HCT116 (cell line): ENCODE results near the gene PPP2R3A. TPM values are rescaled to one million over a fixed set of nuclear protein-coding genes. Genes with fewer than 3 reads are reported as not detected.
"Not testable (repeated sequence)": the region's sequence is repeated elsewhere in the genome, so short reads cannot be mapped to it uniquely, and the experiment has no call there.

ENCODE experiments used
- ATAC-seq: fragments of 200-7000 bp; cut with Tn5 transposase; 2 replicates; pipeline ENCODE4 v1.9.1; 2020; ENCODE audit warnings: mild to moderate bottlenecking, moderate library complexity
- BruUV-seq: library from RNA; stranded (reverse); fragments of 400-500 nt; replicated peaks from 2 replicates; lab custom pipeline; 2021; lab: Mats Ljungman, UMichigan
- CTCF ChIA-PET: fragments of 300-600 bp; sonication (Branson Sonifier 250); formaldehyde crosslinking; loops from one replicate; lab custom pipeline; 2021; ENCODE audit warnings: antibody characterized with exemption; lab: Charles Lee
- POLR2A ChIA-PET: fragments of 300-600, 350-600 bp; sonication (Branson Sonifier 250); formaldehyde crosslinking; loops from one replicate; lab custom pipeline; 2021; ENCODE audit warnings: antibody characterized with exemption; lab: Charles Lee
- RAD21 ChIA-PET, 2 experiments: fragments of 300-600 bp; sonication (Branson Sonifier 250); formaldehyde crosslinking; loops; one replicate each; lab custom pipeline; 2023; ENCODE audit warnings: low total read pairs in 2 of 2; ENCODE audit not compliant: uncharacterized antibody in 2 of 2, unreplicated experiment in 2 of 2, low non-redundant PET in 1 of 2; lab: Charles Lee
- DNase-seq: peaks from one replicate; pipeline ENCODE4 v3.0.0-alpha.2; 2010; ENCODE audit warnings: low read depth, low spot score
- H2AFZ ChIP-seq: fragments of 200-600 bp; shearing (Covaris generic), sonication (generic); 2 replicates; pipeline ENCODE4 v1.6.1; 2017; ENCODE audit warnings: low read depth, mixed run types, mixed read lengths, antibody characterized with exemption, low read length; ENCODE audit not compliant: poor library complexity, severe bottlenecking
- H3K27ac ChIP-seq: 2 replicates; pipeline ENCODE4 v1.5.1; 2012; ENCODE audit warnings: low read depth, low read length
- H3K27me3 ChIP-seq: fragments of 200-600 bp; sonication (generic); 2 replicates; pipeline ENCODE4 v1.6.1; 2016; ENCODE audit warnings: mixed run types, low read length, mixed read lengths; ENCODE audit not compliant: insufficient read depth
- H3K36me3 ChIP-seq, 2 experiments: fragments of 200-500 bp in 1 of 2; fragments of 200-600 bp in 1 of 2; sonication (Bioruptor generic) in 1 of 2; sonication (generic) in 1 of 2; 2 replicates each; pipeline versions ENCODE4 v1.5.1 to v1.6.1; 2014 to 2016; ENCODE audit warnings: low read length in 2 of 2, inconsistent platforms in 1 of 2, mixed read lengths in 1 of 2, mixed run types in 1 of 2; ENCODE audit not compliant: insufficient read depth in 2 of 2, control insufficient read depth in 1 of 2
- H3K4me1 ChIP-seq, 2 experiments: fragments of 200-600 bp in 1 of 2; sonication (generic) in 1 of 2; 2 replicates each; pipeline versions ENCODE4 v1.5.1 to v1.6.1; 2012 to 2017; ENCODE audit warnings: low read length in 2 of 2, inconsistent platforms in 1 of 2, mild to moderate bottlenecking in 1 of 2, mixed read lengths in 1 of 2, mixed run types in 1 of 2, moderate library complexity in 1 of 2; ENCODE audit not compliant: insufficient read depth in 2 of 2, control insufficient read depth in 1 of 2
- H3K4me2 ChIP-seq: fragments of 200-600 bp; sonication (generic); 2 replicates; pipeline ENCODE4 v1.6.1; 2017; ENCODE audit warnings: mixed run types, low read length, mixed read lengths
- H3K4me3 ChIP-seq, 2 experiments: fragments of 200-600 bp in 1 of 2; sonication (generic) in 1 of 2; replicated peaks in 1 of 2; 2 replicates each; pipeline ENCODE4 v1.5.1; 2011 to 2016; ENCODE audit warnings: low read length in 2 of 2, control low read depth in 1 of 2, low read depth in 1 of 2, mild to moderate bottlenecking in 1 of 2, mixed read lengths in 1 of 2, mixed run types in 1 of 2
- H3K79me2 ChIP-seq: fragments of 200-600 bp; sonication (generic); 2 replicates; pipeline ENCODE4 v1.6.1; 2017; ENCODE audit warnings: mild to moderate bottlenecking, mixed run types, low read length, moderate library complexity, mixed read lengths; ENCODE audit not compliant: insufficient read depth
- H3K9ac ChIP-seq: fragments of 200-600 bp; sonication (generic); 2 replicates; pipeline ENCODE4 v1.6.1; 2016; ENCODE audit warnings: low read length, mixed read lengths
- H3K9me2 ChIP-seq: fragments of 200-600 bp; sonication (generic), shearing (Covaris generic); 2 replicates; pipeline ENCODE4 v1.6.1; 2017; ENCODE audit warnings: mixed run types, mild to moderate bottlenecking, moderate library complexity; ENCODE audit not compliant: insufficient read depth
- H3K9me3 ChIP-seq, 2 experiments: fragments of 200-500 bp in 1 of 2; fragments of 200-600 bp in 1 of 2; sonication (Bioruptor generic) in 1 of 2; sonication (generic) in 1 of 2; 2 replicates each; pipeline ENCODE4 v1.6.1; 2014 to 2017; ENCODE audit warnings: low read length in 2 of 2, mixed read lengths in 2 of 2, inconsistent platforms in 1 of 2, low read depth in 1 of 2, mild to moderate bottlenecking in 1 of 2, mixed run types in 1 of 2, moderate library complexity in 1 of 2; ENCODE audit not compliant: control insufficient read depth in 1 of 2, insufficient read depth in 1 of 2
- H4K20me1 ChIP-seq: fragments of 200-600 bp; sonication (generic), shearing (Covaris generic); 2 replicates; pipeline ENCODE4 v1.6.1; 2017; ENCODE audit warnings: mixed run types, mild to moderate bottlenecking, moderate library complexity; ENCODE audit not compliant: insufficient read depth
- ATF3 ChIP-seq: IDR thresholded peaks from 2 replicates; pipeline ENCODE4 v1.6.1; 2012
- CBX3 ChIP-seq: IDR thresholded peaks from 2 replicates; pipeline ENCODE4 v1.6.1; 2012; ENCODE audit warnings: low read depth
- CEBPB ChIP-seq: IDR thresholded peaks from 2 replicates; pipeline ENCODE4 v1.6.1; 2012; ENCODE audit warnings: low read depth
- EGR1 ChIP-seq: IDR thresholded peaks from 2 replicates; pipeline ENCODE4 v1.6.1; 2012; ENCODE audit warnings: low read depth
- ELF1 ChIP-seq: IDR thresholded peaks from 2 replicates; pipeline ENCODE4 v1.6.1; 2012; ENCODE audit warnings: low read depth, borderline replicate concordance
- EZH2 ChIP-seq: fragments of 200-600 bp; sonication (generic); IDR thresholded peaks from 2 replicates; pipeline ENCODE4 v1.6.1; 2017; ENCODE audit warnings: antibody characterized with exemption, mixed run types
- EZH2phosphoT487 ChIP-seq: fragments of 200-600 bp; IDR thresholded peaks from 2 replicates; pipeline ENCODE4 v1.6.1; 2018; ENCODE audit warnings: antibody characterized with exemption, borderline replicate concordance
- POLR2A ChIP-seq: IDR thresholded peaks from 2 replicates; pipeline ENCODE4 v1.7.0; 2011; ENCODE audit warnings: borderline replicate concordance; ENCODE audit not compliant: insufficient read depth, insufficient read length; ENCODE audit errors: extremely low read depth
- POLR2AphosphoS5 ChIP-seq: IDR thresholded peaks from 2 replicates; pipeline ENCODE4 v1.6.1; 2011; ENCODE audit warnings: mild to moderate bottlenecking, low read depth, low read length, moderate library complexity
- SIN3A ChIP-seq: IDR thresholded peaks from 2 replicates; pipeline ENCODE4 v1.6.1; 2012; ENCODE audit warnings: low read depth
- TCF7L2 ChIP-seq: IDR thresholded peaks from 2 replicates; pipeline ENCODE4 v1.7.0; 2011; ENCODE audit warnings: borderline replicate concordance, inconsistent platforms; ENCODE audit not compliant: insufficient read depth, insufficient read length; ENCODE audit errors: extremely low read depth
- YY1 ChIP-seq: IDR thresholded peaks from 2 replicates; pipeline ENCODE4 v1.6.1; 2011; ENCODE audit warnings: low read length, low read depth, moderate library complexity, mild to moderate bottlenecking; ENCODE audit not compliant: insufficient replicate concordance; ENCODE audit errors: extremely low read depth
- ZNF274 ChIP-seq: fragments of 200-500 bp; sonication (Bioruptor generic); IDR thresholded peaks from 2 replicates; pipeline ENCODE4 v1.6.1; 2014; ENCODE audit warnings: mild to moderate bottlenecking, low read depth, low read length, inconsistent platforms
- intact Hi-C: fragments of 100-400 bp; cut with micrococcal nuclease; formaldehyde crosslinking; loops from 2 replicates; pipeline ENCODE4 v1.10.0; 2022
- total RNA-seq: library from RNA; stranded (reverse); gene quantifications from one replicate; pipeline ENCODE4 v1.2.1, GENCODE V29; 2021; ENCODE audit not compliant: unreplicated experiment
- TF ChIP-seq, protein P1 (sequence below): IDR thresholded peaks from 2 replicates; pipeline ENCODE4 v1.6.1; 2012
- TF ChIP-seq, protein P2 (sequence below): IDR thresholded peaks from 2 replicates; pipeline ENCODE4 v1.6.1; 2011; ENCODE audit warnings: mild to moderate bottlenecking, low read length, moderate library complexity; ENCODE audit not compliant: insufficient replicate concordance; ENCODE audit errors: extremely low read depth

The PPP2R3A gene
- total RNA-seq, 1 experiment from 2014 or later, result 6.1 TPM

DNA sequence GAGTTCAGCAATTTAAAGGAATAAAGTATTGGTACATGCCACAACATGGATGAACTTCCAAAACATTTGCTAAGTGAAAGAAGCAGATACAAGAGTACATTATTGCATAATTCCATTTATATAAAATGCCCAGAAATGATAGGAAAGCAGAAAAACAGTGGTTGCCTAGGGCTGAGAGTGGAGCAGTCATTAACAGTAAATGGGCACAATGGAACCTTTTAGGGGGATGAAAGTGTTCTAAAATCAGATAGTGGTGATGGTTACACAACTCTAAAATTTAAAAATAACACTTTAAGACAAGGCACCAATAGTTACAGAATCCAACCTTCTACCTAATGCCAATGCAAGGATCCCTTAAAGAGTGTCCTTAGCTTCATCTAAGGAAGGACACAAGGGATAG lies 196.0 kb downstream of the PPP2R3A start (continued):
- no peak for TF ChIP-seq ZNF274
- no peak for TF ChIP-seq SIN3A
- TF ChIP-seq ATF3, result no peak
- TF ChIP-seq CEBPB, result no peak
- TF ChIP-seq EGR1, result no peak
- no peak for TF ChIP-seq YY1
- TF ChIP-seq TCF7L2, result no peak
- no peak for TF ChIP-seq EZH2

DNA sequence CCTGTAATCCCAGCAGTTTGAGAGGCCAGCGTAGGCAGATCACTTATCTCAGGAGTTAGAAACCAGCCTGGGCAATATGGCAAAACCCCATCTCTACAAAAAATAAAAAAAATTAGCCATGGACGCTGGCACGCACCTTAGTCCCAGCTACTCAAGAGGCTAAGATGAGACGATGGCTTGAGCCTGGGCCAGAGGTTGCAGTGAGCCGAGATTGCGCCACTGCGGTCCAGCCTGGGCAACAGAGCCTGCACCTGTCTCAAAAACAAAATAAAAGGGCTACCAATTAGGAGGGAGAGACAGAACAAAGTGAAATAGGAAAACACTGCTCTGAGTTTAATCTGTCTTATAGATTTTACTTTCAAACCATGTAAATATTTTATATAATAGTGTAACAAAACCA lies 196.8 kb downstream of the PPP2R3A start:
- ChIA-PET RAD21 (no interaction called here), CTCF (no interaction called here), POLR2A (no interaction called here)
- H3K4me2 ChIP-seq, result no peak overlapping the region
- peaks cover 34% of the 10 kb centered on the region for H4K20me1 ChIP-seq
- no peaks in the 10 kb centered on the region for H3K36me3 ChIP-seq
- no peaks in the 10 kb centered on the region for H3K27me3 ChIP-seq
- H3K4me1 ChIP-seq, result no peaks in the 10 kb centered on the region
- H3K79me2 ChIP-seq, result peaks cover 98% of the 10 kb centered on the region
- H3K4me3 ChIP-seq, result no peak overlapping the region
- H3K9me3 ChIP-seq, result no peaks in the 10 kb centered on the region
- TF ChIP-seq POLR2AphosphoS5 (no peak), YY1 (no peak), EZH2phosphoT487 (no peak), EZH2 (no peak), ELF1 (no peak), POLR2A (no peak), CBX3 (no peak), ZNF274 (no peak), CEBPB (no peak), ATF3 (no peak), EGR1 (no peak)
- TF ChIP-seq, protein P1, sequence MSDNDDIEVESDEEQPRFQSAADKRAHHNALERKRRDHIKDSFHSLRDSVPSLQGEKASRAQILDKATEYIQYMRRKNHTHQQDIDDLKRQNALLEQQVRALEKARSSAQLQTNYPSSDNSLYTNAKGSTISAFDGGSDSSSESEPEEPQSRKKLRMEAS, result no peak
- TF ChIP-seq, protein P2, sequence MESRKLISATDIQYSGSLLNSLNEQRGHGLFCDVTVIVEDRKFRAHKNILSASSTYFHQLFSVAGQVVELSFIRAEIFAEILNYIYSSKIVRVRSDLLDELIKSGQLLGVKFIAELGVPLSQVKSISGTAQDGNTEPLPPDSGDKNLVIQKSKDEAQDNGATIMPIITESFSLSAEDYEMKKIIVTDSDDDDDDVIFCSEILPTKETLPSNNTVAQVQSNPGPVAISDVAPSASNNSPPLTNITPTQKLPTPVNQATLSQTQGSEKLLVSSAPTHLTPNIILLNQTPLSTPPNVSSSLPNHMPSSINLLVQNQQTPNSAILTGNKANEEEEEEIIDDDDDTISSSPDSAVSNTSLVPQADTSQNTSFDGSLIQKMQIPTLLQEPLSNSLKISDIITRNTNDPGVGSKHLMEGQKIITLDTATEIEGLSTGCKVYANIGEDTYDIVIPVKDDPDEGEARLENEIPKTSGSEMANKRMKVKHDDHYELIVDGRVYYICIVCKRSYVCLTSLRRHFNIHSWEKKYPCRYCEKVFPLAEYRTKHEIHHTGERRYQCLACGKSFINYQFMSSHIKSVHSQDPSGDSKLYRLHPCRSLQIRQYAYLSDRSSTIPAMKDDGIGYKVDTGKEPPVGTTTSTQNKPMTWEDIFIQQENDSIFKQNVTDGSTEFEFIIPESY, result no peak
- H3K9me2 ChIP-seq, result no peaks in the 10 kb centered on the region
- ATAC-seq (no peak), DNase-seq (no peak)
- intact Hi-C loops, result no loop called here
- no peak overlapping the region for H3K9ac ChIP-seq
- BruUV-seq, result no TSS peak
- no peak overlapping the region for H3K27ac ChIP-seq
- H2AFZ ChIP-seq, result no peak overlapping the region

DNA sequence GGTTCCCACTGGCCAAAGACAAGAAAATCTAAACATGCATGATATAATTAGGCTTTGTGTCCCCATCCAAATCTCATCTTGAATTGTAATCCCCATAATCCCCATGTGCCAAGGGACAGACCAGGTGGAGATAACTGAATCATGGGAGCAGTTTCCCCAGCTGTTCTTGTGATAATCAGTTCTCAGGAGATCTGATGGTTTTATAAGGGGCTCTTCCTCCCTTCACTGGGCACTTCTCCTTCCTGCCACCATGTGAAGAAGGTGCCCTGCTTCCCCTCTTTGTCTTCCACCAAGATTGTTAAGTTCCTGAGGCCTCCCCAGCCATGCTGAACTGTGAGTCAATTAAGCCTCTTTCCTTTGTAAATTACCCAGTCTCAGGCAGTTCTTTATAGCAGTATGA lies 198.1 kb downstream of the PPP2R3A start:
- POLR2A ChIA-PET, result not testable (repeated sequence)

More for the DNA sequence above, 198.1 kb downstream of the PPP2R3A start:
- H3K36me3 ChIP-seq, H2AFZ ChIP-seq, H3K27me3 ChIP-seq, RAD21 ChIA-PET, CTCF ChIA-PET, H3K4me1 ChIP-seq, H3K4me3 ChIP-seq, DNase-seq, H3K9ac ChIP-seq, BruUV-seq, H3K27ac ChIP-seq, H3K9me3 ChIP-seq, intact Hi-C loops, H3K9me2 ChIP-seq, ATAC-seq, H3K4me2 ChIP-seq: not testable (repeated sequence)
- Histone ChIP-seq H4K20me1 (peaks cover 26% of the 10 kb centered on the region), H3K79me2 (peaks cover 98% of the 10 kb centered on the region)
